Measurements from ENCODE around the gene NKD1. TPM values are rescaled to one million over a fixed set of nuclear protein-coding genes. Genes with fewer than 3 reads are reported as not detected.

The NKD1 gene
- total RNA-seq, 1 donor from 2014 or later: 0.33 TPM

GRCh38 chr16:50517450-50518252, 30.5 kb upstream of the NKD1 start:
- Histone ChIP-seq H3K27me3 (ENCODE audit: control insufficient read depth, insufficient read depth, low read length) (peaks cover 2% of the 10 kb centered on the region), H3K36me3 (ENCODE audit: control insufficient read depth, insufficient read depth, low read length) (no peaks in the 10 kb centered on the region), H3K4me3 (ENCODE audit: low read depth, low read length) (no peak overlapping the region)
- DNase-seq (ENCODE audit: low read depth): no peak
- TF ChIP-seq CTCF (IDR thresholded peaks at IDR 0.05; ENCODE audit: insufficient read depth, low read length, poor library complexity, severe bottlenecking): no peak

DNA sequence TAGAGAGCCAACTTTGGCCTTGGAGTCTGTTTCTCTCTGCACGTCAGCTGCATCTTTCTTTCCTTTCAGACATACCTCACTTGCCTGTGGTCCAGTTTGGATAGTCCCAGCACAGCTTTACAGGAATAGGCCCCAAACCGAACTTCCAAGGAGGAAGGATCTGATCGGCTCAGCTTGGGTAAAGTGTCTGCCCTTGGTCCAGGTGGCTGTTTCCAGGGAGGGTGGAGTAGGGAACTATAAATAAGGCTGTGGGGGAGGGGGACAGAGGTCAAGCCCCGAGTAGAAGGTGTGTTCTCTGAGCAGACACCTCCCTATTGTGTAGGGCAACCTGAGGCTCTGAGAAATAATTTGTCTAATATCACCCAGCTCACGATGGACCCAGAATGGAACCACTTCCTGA, 29.2 kb upstream of the NKD1 start:
- Histone ChIP-seq H3K36me3 (ENCODE audit: control insufficient read depth, insufficient read depth, low read length) (no peaks in the 10 kb centered on the region), H3K4me3 (ENCODE audit: low read depth, low read length) (no peak overlapping the region), H3K27me3 (ENCODE audit: control insufficient read depth, insufficient read depth, low read length) (peaks cover 2% of the 10 kb centered on the region)
- DNase-seq (ENCODE audit: low read depth): no peak
- TF ChIP-seq CTCF (IDR thresholded peaks at IDR 0.05; ENCODE audit: insufficient read depth, low read length, poor library complexity, severe bottlenecking): no peak

GRCh38 chr16:50519602-50520001, 28.6 kb upstream of the NKD1 start:
- Histone ChIP-seq H3K4me3 (ENCODE audit: low read depth, low read length) (no peak overlapping the region), H3K36me3 (ENCODE audit: control insufficient read depth, insufficient read depth, low read length) (no peaks in the 10 kb centered on the region), H3K27me3 (ENCODE audit: control insufficient read depth, insufficient read depth, low read length) (peaks cover 2% of the 10 kb centered on the region)
- DNase-seq (ENCODE audit: low read depth): no peak
- TF ChIP-seq CTCF (IDR thresholded peaks at IDR 0.05; ENCODE audit: insufficient read depth, low read length, poor library complexity, severe bottlenecking): no peak

DNA sequence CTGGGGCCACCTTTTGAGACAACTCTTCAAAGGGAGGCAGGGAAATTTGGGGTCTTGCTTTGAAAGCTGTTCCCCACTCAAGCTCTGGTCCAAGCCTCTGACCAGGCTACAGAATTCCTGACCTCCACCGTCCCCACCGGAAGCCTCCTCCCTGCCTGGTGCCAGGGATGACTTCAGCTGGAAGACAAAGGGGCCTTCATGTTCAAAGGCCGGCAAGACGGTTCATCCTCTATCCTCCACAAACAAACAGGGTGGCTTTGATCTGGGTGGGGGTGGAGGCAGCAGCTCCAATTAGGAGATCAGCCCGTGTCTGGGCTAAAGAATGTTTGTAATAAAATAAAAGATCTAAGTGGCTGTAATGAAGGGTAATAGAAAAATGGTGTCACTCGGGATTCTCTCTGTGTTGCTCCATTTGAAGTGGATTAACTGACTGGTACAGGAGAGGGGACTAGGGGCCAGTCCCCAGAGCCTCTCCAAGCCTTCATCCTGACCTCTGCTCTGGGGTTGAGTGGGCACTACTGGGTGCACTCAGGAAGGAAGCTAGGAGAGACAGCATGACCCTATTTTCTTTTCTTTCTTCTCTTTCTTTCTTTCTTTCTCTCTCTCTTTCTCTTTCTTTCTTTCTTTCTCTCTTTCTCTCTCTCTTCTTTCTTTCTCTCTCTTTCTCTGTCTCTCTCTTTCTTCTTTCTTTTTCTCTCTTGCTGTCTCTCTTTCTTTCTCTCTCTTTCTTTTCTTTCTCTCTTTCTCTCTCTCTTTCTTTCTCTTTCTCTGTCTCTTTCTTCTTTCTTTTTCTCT, 27.5 kb upstream of the NKD1 start:
- Histone ChIP-seq H3K36me3 (ENCODE audit: control insufficient read depth, insufficient read depth, low read length) (no peaks in the 10 kb centered on the region), H3K27me3 (ENCODE audit: control insufficient read depth, insufficient read depth, low read length) (no peaks in the 10 kb centered on the region), H3K4me3 (ENCODE audit: low read depth, low read length) (no peak overlapping the region)
- no peak for TF ChIP-seq CTCF (IDR thresholded peaks at IDR 0.05; ENCODE audit: insufficient read depth, low read length, poor library complexity, severe bottlenecking)
- DNase-seq (ENCODE audit: low read depth): no peak

- H3K4me3 ChIP-seq (ENCODE audit: low read depth, low read length): no peak overlapping the region
- no peak for TF ChIP-seq CTCF (IDR thresholded peaks at IDR 0.05; ENCODE audit: insufficient read depth, low read length, poor library complexity, severe bottlenecking)
- no peak for DNase-seq (ENCODE audit: low read depth)
- H3K27me3 ChIP-seq (ENCODE audit: control insufficient read depth, insufficient read depth, low read length): no peaks in the 10 kb centered on the region
- no peaks in the 10 kb centered on the region for H3K36me3 ChIP-seq (ENCODE audit: control insufficient read depth, insufficient read depth, low read length)
Measured at GRCh38 chr16:50521246-50521900, 26.8 kb upstream of the NKD1 start.
